ENCODE results near the gene CEMIP. TPM values are rescaled to one million over a fixed set of nuclear protein-coding genes. Genes with fewer than 3 reads are reported as not detected.

CEMIP gene
- polyA plus RNA-seq, 3 donors from 2014 or later = 0.08 TPM; not detected in 2

GRCh38 chr15:80982205-80982604, 203.0 kb downstream of the CEMIP start:
- Mint-ChIP-seq H3K9me3 (no peaks in the 10 kb centered on the region), H3K4me3 (no peak overlapping the region), H3K4me1 (peaks cover 33 to 58% of the 10 kb centered on the region in 2 donors), H3K27ac (peak overlapping the region in 3 of 6 donors; percentile 31 to 76 (median 32)), H3K27me3 (ENCODE audit: low read depth in 3 of 3) (no peaks in the 10 kb centered on the region), H3K36me3 (peaks cover 9 to 27% (median 25%) of the 10 kb centered on the region in 3 donors)
- DNase-seq = no peak

GRCh38 chr15:80982839-80983238, 203.7 kb downstream of the CEMIP start:
- no peak overlapping the region for H3K4me3 Mint-ChIP-seq

GRCh38 chr15:80984856-80985255, 205.7 kb downstream of the CEMIP start:
- H3K9me3 Mint-ChIP-seq = no peaks in the 10 kb centered on the region
- peaks cover 0 to under 1% (median 0%) of the 10 kb centered on the region in 3 donors for H3K27me3 Mint-ChIP-seq (ENCODE audit: low read depth in 3 of 3)
- H3K4me3 Mint-ChIP-seq = peak overlapping the region in 1 of 5 donors; percentile 42
- no peak for DNase-seq
- peaks cover 52 to 70% of the 10 kb centered on the region in 2 donors for H3K4me1 Mint-ChIP-seq
- H3K36me3 Mint-ChIP-seq = peaks cover 1 to 12% (median 11%) of the 10 kb centered on the region in 3 donors
- peak overlapping the region; percentile 16 to 82 (median 73) for H3K27ac Mint-ChIP-seq

More at GRCh38 chr15:80982839-80983238, 203.7 kb downstream of the CEMIP start:
- Mint-ChIP-seq H3K27me3 (ENCODE audit: low read depth in 3 of 3) (no peaks in the 10 kb centered on the region), H3K4me1 (peaks cover 32 to 58% of the 10 kb centered on the region in 2 donors), H3K9me3 (no peaks in the 10 kb centered on the region), H3K27ac (no peak overlapping the region), H3K36me3 (peaks cover 9 to 27% (median 25%) of the 10 kb centered on the region in 3 donors)
- DNase-seq = no peak

GRCh38 chr15:80985981-80986380, 206.8 kb downstream of the CEMIP start:
- Mint-ChIP-seq H3K9me3 (no peaks in the 10 kb centered on the region), H3K4me1 (peaks cover 53 to 75% of the 10 kb centered on the region in 2 donors), H3K36me3 (peaks cover 0 to 8% (median 7%) of the 10 kb centered on the region in 3 donors), H3K27ac (peak overlapping the region in 1 of 6 donors; percentile 14), H3K4me3 (peak overlapping the region in 1 of 5 donors; percentile 21), H3K27me3 (ENCODE audit: low read depth in 3 of 3) (peaks cover 0 to 2% (median 0%) of the 10 kb centered on the region in 3 donors)
- DNase-seq = no peak

GRCh38 chr15:80986487-80986886, 207.3 kb downstream of the CEMIP start:
- Mint-ChIP-seq H3K27ac (peak overlapping the region in 1 of 6 donors; percentile 44), H3K4me3 (peak overlapping the region in 1 of 5 donors; percentile 15), H3K27me3 (ENCODE audit: low read depth in 3 of 3) (peaks cover 0 to 2% (median 0%) of the 10 kb centered on the region in 3 donors)

GRCh38 chr15:80988148-80988796, 209.1 kb downstream of the CEMIP start:
- H3K27me3 Mint-ChIP-seq (ENCODE audit: low read depth in 3 of 3) = peaks cover 0 to 2% (median 0%) of the 10 kb centered on the region in 3 donors
- H3K4me3 Mint-ChIP-seq = peak overlapping the region; percentile 94 to 99 (median 97)
- peaks cover 45 to 64% of the 10 kb centered on the region in 2 donors for H3K4me1 Mint-ChIP-seq
- peak overlapping the region; percentile 8 to 97 (median 93) for H3K27ac Mint-ChIP-seq
- H3K9me3 Mint-ChIP-seq = no peaks in the 10 kb centered on the region
- H3K36me3 Mint-ChIP-seq = no peaks in the 10 kb centered on the region
- DNase-seq = no peak

More at GRCh38 chr15:80986487-80986886, 207.3 kb downstream of the CEMIP start:
- Mint-ChIP-seq H3K36me3 (peaks cover 0 to 8% (median 7%) of the 10 kb centered on the region in 3 donors), H3K9me3 (no peaks in the 10 kb centered on the region), H3K4me1 (peaks cover 53 to 75% of the 10 kb centered on the region in 2 donors)
- DNase-seq = no peak

- Mint-ChIP-seq H3K27me3 (ENCODE audit: low read depth in 3 of 3) (peaks cover 0 to 2% (median 0%) of the 10 kb centered on the region in 3 donors), H3K36me3 (no peaks in the 10 kb centered on the region), H3K9me3 (no peaks in the 10 kb centered on the region), H3K27ac (peak overlapping the region; percentile 90 to 97 (median 95)), H3K4me1 (peaks cover 42 to 58% of the 10 kb centered on the region in 2 donors), H3K4me3 (peak overlapping the region; percentile 94 to 99 (median 97))
- DNase-seq = no peak
These were observed 209.9 kb downstream of the CEMIP start for GRCh38 chr15:80989081-80989517.

- Mint-ChIP-seq H3K36me3 (no peaks in the 10 kb centered on the region), H3K4me3 (peak within 1 kb of the TSS; percentile 94 to 99 (median 97)), H3K27me3 (ENCODE audit: low read depth in 3 of 3) (peaks cover 0 to 2% (median 0%) of the 10 kb centered on the region in 3 donors), H3K9me3 (no peaks in the 10 kb centered on the region), H3K4me1 (peaks cover 36 to 51% of the 10 kb centered on the region in 2 donors), H3K27ac (peak within 1 kb of the TSS; percentile 90 to 97 (median 95))
- DNase-seq = peak; percentile 92 to 95 (median 94)
These were observed 210.6 kb downstream of the CEMIP start, which contains the start of gene MESD for GRCh38 chr15:80989518-80990478. Gene MESD (minus strand): TSS chr15:80989819. CDS start chr15:80989791, 28 bp downstream.

GRCh38 chr15:80990955-80991354, 211.8 kb downstream of the CEMIP start:
- DNase-seq = no peak
- no peak overlapping the region for H3K27ac Mint-ChIP-seq
- no peaks in the 10 kb centered on the region for H3K9me3 Mint-ChIP-seq
- H3K4me1 Mint-ChIP-seq = peaks cover 31 to 41% of the 10 kb centered on the region in 2 donors
- peak overlapping the region in 1 of 5 donors; percentile 10 for H3K4me3 Mint-ChIP-seq
- peaks cover 0 to 3% (median 0%) of the 10 kb centered on the region in 3 donors for H3K36me3 Mint-ChIP-seq
- H3K27me3 Mint-ChIP-seq (ENCODE audit: low read depth in 3 of 3) = peaks cover 2 to 3% (median 3%) of the 10 kb centered on the region in 3 donors

- peak overlapping the region in 1 of 6 donors; percentile 30 for H3K27ac Mint-ChIP-seq
- H3K27me3 Mint-ChIP-seq (ENCODE audit: low read depth in 3 of 3) = peaks cover 2 to 4% (median 4%) of the 10 kb centered on the region in 3 donors
- H3K9me3 Mint-ChIP-seq = peaks cover 0 to 2% (median 0%) of the 10 kb centered on the region in 6 donors
- H3K36me3 Mint-ChIP-seq = peaks cover 0 to 5% (median 0%) of the 10 kb centered on the region in 3 donors
- peaks cover 31 to 37% of the 10 kb centered on the region in 2 donors for H3K4me1 Mint-ChIP-seq
- DNase-seq = no peak
- peak overlapping the region in 1 of 5 donors; percentile 10 for H3K4me3 Mint-ChIP-seq
These were observed 212.3 kb downstream of the CEMIP start for GRCh38 chr15:80991421-80991820.

- H3K9me3 Mint-ChIP-seq = peaks cover 0 to 2% (median 0%) of the 10 kb centered on the region in 6 donors
- H3K4me1 Mint-ChIP-seq = peaks cover 25 to 31% of the 10 kb centered on the region in 2 donors
- H3K4me3 Mint-ChIP-seq = no peak overlapping the region
- DNase-seq = no peak
- H3K36me3 Mint-ChIP-seq = peaks cover 0 to 5% (median 0%) of the 10 kb centered on the region in 3 donors
- H3K27ac Mint-ChIP-seq = no peak overlapping the region
- peaks cover 2 to 4% (median 4%) of the 10 kb centered on the region in 3 donors for H3K27me3 Mint-ChIP-seq (ENCODE audit: low read depth in 3 of 3)
These were observed 212.8 kb downstream of the CEMIP start for GRCh38 chr15:80992006-80992405.

- Mint-ChIP-seq H3K4me1 (peaks cover 23 to 28% of the 10 kb centered on the region in 2 donors), H3K36me3 (peaks cover 0 to 5% (median 0%) of the 10 kb centered on the region in 3 donors), H3K9me3 (peaks cover 0 to 2% (median 0%) of the 10 kb centered on the region in 6 donors), H3K27ac (no peak overlapping the region), H3K27me3 (ENCODE audit: low read depth in 3 of 3) (peaks cover 4% of the 10 kb centered on the region in 3 donors), H3K4me3 (no peak overlapping the region)
- no peak for DNase-seq
These were observed 213.3 kb downstream of the CEMIP start for GRCh38 chr15:80992441-80992840.

GRCh38 chr15:80996247-80996646, 217.1 kb downstream of the CEMIP start:
- H3K27me3 Mint-ChIP-seq (ENCODE audit: low read depth in 3 of 3) = peaks cover 6 to 13% (median 10%) of the 10 kb centered on the region in 3 donors
- H3K4me1 Mint-ChIP-seq = peaks cover 15 to 20% of the 10 kb centered on the region in 2 donors
- H3K27ac Mint-ChIP-seq = no peak overlapping the region
- no peak for DNase-seq
- H3K9me3 Mint-ChIP-seq = peaks cover 0 to 2% (median 0%) of the 10 kb centered on the region in 6 donors
- peaks cover 0 to 5% (median 0%) of the 10 kb centered on the region in 3 donors for H3K36me3 Mint-ChIP-seq
- no peak overlapping the region for H3K4me3 Mint-ChIP-seq

All from immature natural killer cell (primary cell).